Neural crest cell (in vitro differentiated cells): ENCODE data around the gene SYT8. TPM values are rescaled to one million over a fixed set of nuclear protein-coding genes. Genes with fewer than 3 reads are reported as not detected.
"Not testable (repeated sequence)": the region's sequence is repeated elsewhere in the genome, so short reads cannot be mapped to it uniquely, and the experiment has no call there.

ENCODE experiments used
- DNase-seq: peaks from one replicate; pipeline ENCODE4 v3.0.0; 2021; ENCODE audit warnings: low read depth, mixed read lengths, low spot score
- H3K27ac Mint-ChIP-seq: one replicate; pipeline ENCODE4 v1.8.0; 2021; ENCODE audit warnings: mild to moderate bottlenecking, mixed read lengths; ENCODE audit not compliant: unreplicated experiment
- H3K27me3 Mint-ChIP-seq: 2 replicates; pipeline ENCODE4 v1.8.0; 2021; ENCODE audit warnings: low read depth, mild to moderate bottlenecking, mixed read lengths
- H3K36me3 Mint-ChIP-seq: 2 replicates; pipeline ENCODE4 v1.8.0; 2021; ENCODE audit warnings: low read depth, mild to moderate bottlenecking, mixed read lengths
- H3K4me1 Mint-ChIP-seq: 2 replicates; pipeline ENCODE4 v1.8.0; 2021; ENCODE audit warnings: mixed read lengths
- H3K4me3 Mint-ChIP-seq: one replicate; pipeline ENCODE4 v1.8.0; 2021; ENCODE audit warnings: mild to moderate bottlenecking, mixed read lengths
- H3K9me3 Mint-ChIP-seq: 2 replicates; pipeline ENCODE4 v1.8.0; 2021; ENCODE audit warnings: mixed read lengths
- total RNA-seq: library from RNA; stranded (reverse); gene quantifications from 2 replicates; pipeline ENCODE4 v1.2.1, GENCODE V29; 2021
- TF ChIP-seq, protein P1 (sequence below): fragments of 200-600 bp; sonication (generic); conservative IDR thresholded peaks from 2 replicates; pipeline ENCODE4 v1.5.0; 2021; ENCODE audit warnings: antibody characterized with exemption, mild to moderate bottlenecking

The SYT8 gene
- total RNA-seq, 1 donor from 2014 or later = not detected

DNA sequence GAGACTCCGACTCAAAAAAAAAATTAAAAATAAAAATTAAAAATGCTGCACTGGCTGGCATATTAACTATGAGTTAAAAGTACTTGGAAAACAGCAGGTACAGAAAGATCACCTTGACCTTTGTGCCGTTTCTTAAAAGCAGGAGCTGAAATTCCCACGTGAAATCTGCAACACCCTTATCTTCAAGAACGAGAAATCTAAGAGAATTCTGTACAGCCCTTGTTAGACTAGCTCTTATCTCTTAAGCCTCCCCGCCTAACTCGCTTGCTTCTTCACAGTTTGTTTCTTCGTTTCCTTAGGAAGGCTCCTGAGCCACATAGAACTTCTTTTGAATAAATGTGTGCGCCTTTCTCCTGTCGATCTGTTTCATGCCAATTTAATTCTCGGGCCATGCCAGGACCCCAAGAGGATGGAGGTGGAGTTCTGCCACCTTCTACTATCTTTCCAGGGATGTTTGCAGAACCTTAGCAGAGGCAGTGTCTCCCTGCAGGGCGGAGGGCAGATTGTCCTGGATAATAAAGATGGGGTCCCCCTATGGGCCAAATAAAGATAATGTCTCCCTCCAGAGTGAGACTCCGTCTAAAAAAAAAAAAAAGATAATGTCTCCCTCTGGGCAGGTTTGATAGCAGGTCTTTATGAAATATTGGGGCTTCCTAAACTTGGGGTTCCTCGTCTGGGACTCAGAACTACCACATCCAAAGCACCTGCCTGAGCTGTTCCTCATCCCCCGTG is 27.4 kb upstream of the SYT8 start:
- no peak overlapping the region for H3K27ac Mint-ChIP-seq
- H3K9me3 Mint-ChIP-seq = no peaks in the 10 kb centered on the region
- H3K4me1 Mint-ChIP-seq = no peaks in the 10 kb centered on the region
- DNase-seq = no peak
- TF ChIP-seq, protein P1, sequence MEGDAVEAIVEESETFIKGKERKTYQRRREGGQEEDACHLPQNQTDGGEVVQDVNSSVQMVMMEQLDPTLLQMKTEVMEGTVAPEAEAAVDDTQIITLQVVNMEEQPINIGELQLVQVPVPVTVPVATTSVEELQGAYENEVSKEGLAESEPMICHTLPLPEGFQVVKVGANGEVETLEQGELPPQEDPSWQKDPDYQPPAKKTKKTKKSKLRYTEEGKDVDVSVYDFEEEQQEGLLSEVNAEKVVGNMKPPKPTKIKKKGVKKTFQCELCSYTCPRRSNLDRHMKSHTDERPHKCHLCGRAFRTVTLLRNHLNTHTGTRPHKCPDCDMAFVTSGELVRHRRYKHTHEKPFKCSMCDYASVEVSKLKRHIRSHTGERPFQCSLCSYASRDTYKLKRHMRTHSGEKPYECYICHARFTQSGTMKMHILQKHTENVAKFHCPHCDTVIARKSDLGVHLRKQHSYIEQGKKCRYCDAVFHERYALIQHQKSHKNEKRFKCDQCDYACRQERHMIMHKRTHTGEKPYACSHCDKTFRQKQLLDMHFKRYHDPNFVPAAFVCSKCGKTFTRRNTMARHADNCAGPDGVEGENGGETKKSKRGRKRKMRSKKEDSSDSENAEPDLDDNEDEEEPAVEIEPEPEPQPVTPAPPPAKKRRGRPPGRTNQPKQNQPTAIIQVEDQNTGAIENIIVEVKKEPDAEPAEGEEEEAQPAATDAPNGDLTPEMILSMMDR = peak; percentile 25
- H3K4me3 Mint-ChIP-seq = no peak overlapping the region
- no peaks in the 10 kb centered on the region for H3K27me3 Mint-ChIP-seq
- no peaks in the 10 kb centered on the region for H3K36me3 Mint-ChIP-seq

DNA sequence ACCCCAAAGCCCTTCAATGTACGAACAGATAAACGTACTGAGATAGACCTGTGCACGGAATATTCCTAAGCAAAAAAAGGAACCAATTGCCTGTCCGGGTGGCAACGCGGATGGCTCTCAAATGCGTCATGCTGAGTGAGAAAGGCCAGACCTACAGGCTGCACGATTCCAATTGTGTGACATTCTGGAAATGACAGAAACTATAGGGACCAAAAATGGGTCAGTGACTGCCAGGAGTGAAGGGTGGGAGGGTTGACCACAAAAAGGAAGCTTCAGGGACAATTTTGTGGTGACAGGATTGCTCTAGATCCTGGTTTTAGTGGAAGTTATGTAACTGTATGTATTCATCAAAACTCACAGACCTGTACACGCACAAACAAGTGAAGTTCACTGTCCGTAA is 24.0 kb upstream of the SYT8 start:
- Mint-ChIP-seq H3K9me3 (peaks cover 3% of the 10 kb centered on the region), H3K27ac (no peak overlapping the region), H3K4me3 (no peak overlapping the region), H3K4me1 (no peaks in the 10 kb centered on the region), H3K36me3 (no peaks in the 10 kb centered on the region), H3K27me3 (no peaks in the 10 kb centered on the region)
- DNase-seq = no peak
- TF ChIP-seq, protein P1 = no peak

DNA sequence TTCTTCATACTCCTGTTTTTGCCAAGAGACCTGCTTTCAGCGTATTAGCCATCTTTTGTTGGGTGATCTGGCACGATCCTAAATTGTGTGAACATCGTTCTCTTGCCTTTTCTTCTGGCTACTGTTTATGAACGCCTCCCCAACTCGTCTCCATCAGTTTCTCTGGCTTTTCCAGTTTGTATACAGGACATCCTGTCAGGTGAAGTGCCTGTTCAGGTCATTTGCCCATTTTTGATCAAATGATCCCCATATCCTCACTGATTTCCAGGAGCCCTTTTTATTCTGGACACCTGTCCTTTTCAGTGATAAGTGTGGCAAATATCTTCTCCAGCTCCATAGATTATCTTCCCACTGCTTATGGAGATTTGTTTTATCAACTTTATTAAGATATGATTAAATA is 22.5 kb upstream of the SYT8 start:
- Mint-ChIP-seq H3K9me3 (peaks cover 3% of the 10 kb centered on the region), H3K27ac (no peak overlapping the region), H3K27me3 (no peaks in the 10 kb centered on the region), H3K36me3 (no peaks in the 10 kb centered on the region), H3K4me3 (no peak overlapping the region), H3K4me1 (peaks cover 3% of the 10 kb centered on the region)
- TF ChIP-seq, protein P1 = no peak
- DNase-seq = no peak

DNA sequence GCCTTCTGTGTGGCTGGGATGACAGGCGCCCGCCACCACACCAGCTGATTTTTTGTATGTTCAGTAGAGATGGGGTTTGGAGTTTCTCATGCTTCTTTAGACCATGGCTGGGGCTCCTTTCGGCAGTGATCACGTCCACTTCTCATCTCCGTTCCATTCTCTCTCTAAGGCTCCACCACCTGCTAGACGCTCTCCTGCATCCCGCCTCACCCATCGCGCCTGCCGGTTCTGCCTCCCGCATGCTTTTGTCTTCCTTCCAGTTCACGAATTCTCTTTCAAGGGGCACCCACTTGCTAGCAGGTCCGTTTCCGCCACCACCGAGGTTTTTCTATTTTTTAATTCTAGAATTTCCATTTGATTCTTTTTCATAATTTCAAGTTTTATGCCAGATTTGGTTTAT is 22.0 kb upstream of the SYT8 start:
- Mint-ChIP-seq H3K27me3 (no peaks in the 10 kb centered on the region), H3K4me1 (peaks cover 6% of the 10 kb centered on the region), H3K4me3 (no peak overlapping the region), H3K36me3 (no peaks in the 10 kb centered on the region), H3K27ac (no peak overlapping the region), H3K9me3 (peaks cover 3% of the 10 kb centered on the region)
- TF ChIP-seq, protein P1 = no peak
- no peak for DNase-seq

DNA sequence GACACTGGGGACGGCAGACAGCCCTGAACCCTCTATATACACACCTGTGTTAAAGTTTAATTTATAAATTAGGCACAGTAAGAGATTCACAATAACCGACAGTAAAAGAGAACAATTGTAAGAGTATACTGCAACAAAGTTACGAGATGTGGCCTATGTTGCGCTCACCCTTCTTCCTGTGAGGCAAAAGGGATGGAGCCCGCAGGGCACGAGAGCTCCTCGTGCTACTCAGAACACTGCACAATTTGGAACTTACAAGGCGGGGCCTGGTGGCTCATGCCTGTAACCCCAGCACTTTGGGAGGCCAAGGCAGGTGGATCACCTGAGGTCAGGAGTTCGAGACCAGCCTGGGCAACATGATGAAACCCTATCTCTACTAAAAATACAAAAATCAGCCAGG is 21.4 kb upstream of the SYT8 start:
- H3K4me1 Mint-ChIP-seq, H3K9me3 Mint-ChIP-seq, H3K27me3 Mint-ChIP-seq, H3K4me3 Mint-ChIP-seq, H3K36me3 Mint-ChIP-seq, DNase-seq, H3K27ac Mint-ChIP-seq: not testable (repeated sequence)

DNA sequence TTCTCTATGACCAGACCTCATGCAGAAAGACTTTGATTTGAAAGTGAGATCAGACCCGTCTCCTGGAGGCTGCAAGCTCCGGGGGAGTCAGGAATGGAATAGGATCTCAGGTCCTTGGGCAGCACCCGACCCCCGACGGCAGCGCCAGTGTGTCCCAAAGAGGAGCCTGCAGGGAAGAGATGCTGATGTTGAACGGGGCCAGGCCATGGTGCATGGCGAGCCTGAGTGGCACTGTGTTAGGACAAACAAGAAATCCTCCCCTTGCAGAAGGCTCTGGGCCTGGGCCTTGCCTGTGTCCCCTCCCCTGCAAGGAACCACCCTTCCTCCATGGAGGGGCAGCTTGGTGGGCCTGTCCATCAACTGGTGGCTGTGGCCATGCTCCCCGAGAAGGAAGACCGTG is 20.1 kb upstream of the SYT8 start:
- H3K9me3 Mint-ChIP-seq = peaks cover 3% of the 10 kb centered on the region
- no peaks in the 10 kb centered on the region for H3K36me3 Mint-ChIP-seq
- peaks cover 6% of the 10 kb centered on the region for H3K4me1 Mint-ChIP-seq
- no peaks in the 10 kb centered on the region for H3K27me3 Mint-ChIP-seq
- no peak for DNase-seq
- H3K27ac Mint-ChIP-seq = no peak overlapping the region
- no peak overlapping the region for H3K4me3 Mint-ChIP-seq
- TF ChIP-seq, protein P1 = no peak
